Putamen (tissue), 1 donor: ENCODE results near the gene RTN4.
A peak's percentile ranks its signal among the peaks of the same experiment; 100 is the strongest.
"Not testable (repeated sequence)": the region's sequence is repeated elsewhere in the genome, so short reads cannot be mapped to it uniquely, and the experiment has no call there.

Experiments used
- DNase-seq: peaks from one replicate; pipeline ENCODE4 v3.0.0-alpha.2; 2016; ENCODE audit warnings: low spot score

Gene RTN4

GRCh38 chr2:55009277-55010060 lies 40.8 kb downstream of the RTN4 start:
- DNase-seq: no peak

- no peak for DNase-seq
Measured at GRCh38 chr2:55006306-55006705, 43.9 kb downstream of the RTN4 start.

- DNase-seq: peak; percentile 52
Measured at GRCh38 chr2:55003706-55004639, 46.3 kb downstream of the RTN4 start.

GRCh38 chr2:55001716-55002115 lies 48.5 kb downstream of the RTN4 start:
- DNase-seq: no peak

- DNase-seq: no peak
Measured at GRCh38 chr2:55000341-55000740, 49.9 kb downstream of the RTN4 start.

GRCh38 chr2:54999182-54999581 lies 51.1 kb downstream of the RTN4 start:
- peak; percentile 68 for DNase-seq

- no peak for DNase-seq
Measured at GRCh38 chr2:54997826-54998225, 52.4 kb downstream of the RTN4 start.

- DNase-seq: no peak
Measured at GRCh38 chr2:54995553-54995952, 54.7 kb downstream of the RTN4 start.

- not testable (repeated sequence) for DNase-seq
Measured at GRCh38 chr2:54990694-54991093, 59.6 kb downstream of the RTN4 start.

- no peak for DNase-seq
Measured at GRCh38 chr2:54988612-54989011, 61.6 kb downstream of the RTN4 start.

- DNase-seq: no peak
Measured at GRCh38 chr2:54986264-54986663, 64.0 kb downstream of the RTN4 start.

GRCh38 chr2:54984476-54984875 lies 65.8 kb downstream of the RTN4 start:
- DNase-seq: no peak

GRCh38 chr2:54983345-54984220 lies 66.7 kb downstream of the RTN4 start:
- no peak for DNase-seq

GRCh38 chr2:54981385-54981784 lies 68.9 kb downstream of the RTN4 start:
- no peak for DNase-seq

GRCh38 chr2:54979321-54980044 lies 70.8 kb downstream of the RTN4 start:
- no peak for DNase-seq

GRCh38 chr2:54977149-54977548 lies 73.1 kb downstream of the RTN4 start:
- no peak for DNase-seq

- no peak for DNase-seq
Measured at GRCh38 chr2:54975598-54976492, 74.4 kb downstream of the RTN4 start.

- DNase-seq: no peak
Measured at GRCh38 chr2:54975175-54975574, 75.1 kb downstream of the RTN4 start.

GRCh38 chr2:54969940-54970338 lies 80.3 kb downstream of the RTN4 start:
- DNase-seq: no peak

GRCh38 chr2:54969295-54969939 lies 80.8 kb downstream of the RTN4 start:
- DNase-seq: no peak
